Endothelial cell of umbilical vein (primary cell): Measurements from ENCODE around the gene FCRL3. TPM values are rescaled to one million over a fixed set of nuclear protein-coding genes. Genes with fewer than 3 reads are reported as not detected.

ENCODE experiments used
- BruUV-seq: library from RNA; stranded (reverse); fragments of 400-500 nt; replicated peaks from 2 replicates; lab custom pipeline; 2021; lab: Mats Ljungman, UMichigan
- CTCF ChIA-PET: fragments of 300-600, 350-600 bp; sonication (Branson Sonifier 250); formaldehyde crosslinking; loops from one replicate; lab custom pipeline; 2021; ENCODE audit warnings: antibody characterized with exemption, inconsistent platforms; lab: Charles Lee
- POLR2A ChIA-PET: fragments of 300-600, 350-600 bp; sonication (Branson Sonifier 250); formaldehyde crosslinking; loops from one replicate; lab custom pipeline; 2021; ENCODE audit warnings: antibody characterized with exemption, inconsistent platforms; lab: Charles Lee
- DNase-seq: peaks from one replicate; pipeline ENCODE4 v3.0.0-alpha.2; 2011; ENCODE audit warnings: low read depth, low spot score
- FAIRE-seq: peaks from 2 replicates; lab custom pipeline; 2011; peaks lifted over from hg19 to GRCh38; lab: Jason Lieb, UNC
- H2AFZ ChIP-seq: 2 replicates; pipeline ENCODE4 v1.6.0; 2012; ENCODE audit warnings: low read depth, low read length, control low read depth, inconsistent platforms
- H3K27ac ChIP-seq: 2 replicates; pipeline ENCODE4 v1.5.1; 2011; ENCODE audit warnings: low read depth, mild to moderate bottlenecking, control low read depth, low read length, moderate library complexity; ENCODE audit not compliant: insufficient read depth
- H3K27me3 ChIP-seq, 2 experiments: 2 replicates each; pipeline versions ENCODE4 v1.6.0 to v1.6.1; 2011; ENCODE audit warnings: low read length in 2 of 2, mixed read lengths in 1 of 2; ENCODE audit not compliant: control insufficient read depth in 2 of 2, insufficient read depth in 2 of 2
- H3K36me3 ChIP-seq, 2 experiments: 2 replicates in 1 of 2; 3 replicates in 1 of 2; pipeline ENCODE4 v1.5.1; 2011; ENCODE audit warnings: low read length in 2 of 2, mild to moderate bottlenecking in 1 of 2, moderate library complexity in 1 of 2; ENCODE audit not compliant: control insufficient read depth in 2 of 2, insufficient read depth in 2 of 2; ENCODE audit errors: extremely low read depth in 1 of 2
- H3K4me1 ChIP-seq: 3 replicates; pipeline ENCODE4 v1.5.1; 2011; ENCODE audit warnings: mild to moderate bottlenecking, low read length; ENCODE audit not compliant: control insufficient read depth, insufficient read depth; ENCODE audit errors: extremely low read depth
- H3K4me2 ChIP-seq: 2 replicates; pipeline ENCODE4 v1.6.1; 2011; ENCODE audit warnings: low read length, control low read depth, mixed read lengths; ENCODE audit not compliant: insufficient read depth
- H3K4me3 ChIP-seq, 3 experiments: fragments of 200-600 bp in 1 of 3; sonication (generic), shearing (Covaris generic) in 1 of 3; replicated peaks in 1 of 3; 2 replicates each; pipeline ENCODE4 v1.5.1; 2011 to 2016; ENCODE audit warnings: control low read depth in 3 of 3, low read length in 3 of 3, mild to moderate bottlenecking in 2 of 3, inconsistent platforms in 1 of 3, low read depth in 1 of 3, moderate library complexity in 1 of 3; ENCODE audit not compliant: insufficient read depth in 1 of 3
- H3K79me2 ChIP-seq: 2 replicates; pipeline ENCODE4 v1.6.0; 2012; ENCODE audit warnings: low read length, inconsistent platforms; ENCODE audit not compliant: control insufficient read depth, insufficient read depth
- H3K9ac ChIP-seq: replicated peaks from 2 replicates; pipeline ENCODE3; 2011; ENCODE audit warnings: low read length, control low read depth; ENCODE audit not compliant: insufficient read depth; ENCODE audit errors: extremely low read depth
- H3K9me1 ChIP-seq: replicated peaks from 3 replicates; pipeline ENCODE4 v1.6.0; 2011; ENCODE audit warnings: mild to moderate bottlenecking, low read length; ENCODE audit not compliant: control insufficient read depth, insufficient read depth; ENCODE audit errors: extremely low read depth
- H3K9me3 ChIP-seq: replicated peaks from 2 replicates; pipeline ENCODE4 v1.5.1; 2012; ENCODE audit warnings: low read length, inconsistent platforms; ENCODE audit not compliant: control insufficient read depth, insufficient read depth
- H4K20me1 ChIP-seq: replicated peaks from 2 replicates; pipeline ENCODE3; 2011; ENCODE audit warnings: mild to moderate bottlenecking, low read length; ENCODE audit not compliant: control insufficient read depth, insufficient read depth; ENCODE audit errors: extremely low read depth
- CTCF ChIP-seq, 2 donors: IDR thresholded peaks; 1 replicate in 1 of 2; 2 replicates in 1 of 2; pipeline ENCODE4 v1.5.1; 2011; ENCODE audit warnings: low read length in 2 of 2, mild to moderate bottlenecking in 2 of 2, moderate library complexity in 2 of 2, control low read depth in 1 of 2, inconsistent platforms in 1 of 2, low read depth in 1 of 2; ENCODE audit not compliant: insufficient read depth in 1 of 2; ENCODE audit errors: extremely low read depth in 1 of 2
- EZH2 ChIP-seq: IDR thresholded peaks from 2 replicates; pipeline ENCODE4 v1.6.1; 2012; ENCODE audit warnings: borderline replicate concordance, low read depth, mild to moderate bottlenecking, moderate library complexity, low read length, inconsistent platforms; ENCODE audit not compliant: severe bottlenecking
- FOS ChIP-seq: IDR thresholded peaks from 2 replicates; pipeline ENCODE4 v1.6.1; 2011; ENCODE audit warnings: mild to moderate bottlenecking, low read length, moderate library complexity, borderline replicate concordance; ENCODE audit not compliant: insufficient read depth
- GATA2 ChIP-seq: IDR thresholded peaks from 2 replicates; pipeline ENCODE4 v1.7.0; 2011; ENCODE audit warnings: low read depth, mild to moderate bottlenecking, moderate library complexity, mixed read lengths, low read length; ENCODE audit not compliant: insufficient read length, insufficient read depth
- JUN ChIP-seq: IDR thresholded peaks from 2 replicates; pipeline ENCODE4 v1.6.1; 2011; ENCODE audit warnings: borderline replicate concordance, low read depth; ENCODE audit not compliant: insufficient read length, insufficient read depth
- MAX ChIP-seq: IDR thresholded peaks from 2 replicates; pipeline ENCODE4 v1.6.1; 2011; ENCODE audit not compliant: insufficient read depth, insufficient read length
- MYC ChIP-seq: IDR thresholded peaks from one replicate; pipeline ENCODE4 v1.6.1; 2011; ENCODE audit warnings: mild to moderate bottlenecking, low read depth, low read length
- POLR2A ChIP-seq: IDR thresholded peaks from 2 replicates; pipeline ENCODE4 v1.6.1; 2012; ENCODE audit warnings: low read depth, mild to moderate bottlenecking, control low read depth, low read length
- POLR2AphosphoS5 ChIP-seq: IDR thresholded peaks from 2 replicates; pipeline ENCODE4 v1.6.1; 2012; ENCODE audit warnings: low read depth, mild to moderate bottlenecking, control low read depth, low read length, moderate library complexity; ENCODE audit not compliant: insufficient read depth
- dilution Hi-C: fragments of 300-500 bp; cut with MboI; formaldehyde crosslinking; loops from one replicate; pipeline ENCODE4 v1.15.0; 2019; ENCODE audit warnings: low sequenced_read_pairs; ENCODE audit not compliant: extremely low pct_ligation_motif_present
- intact Hi-C: fragments of 100-400 bp; cut with micrococcal nuclease; formaldehyde crosslinking; loops from one replicate; pipeline ENCODE4 v1.10.0; 2022
- polyA plus RNA-seq, 4 experiments: library from polyadenylated mRNA; depleted of rRNA in 3 of 4; stranded (reverse) in 3 of 4; unstranded in 1 of 4; fragments of >200 nt; gene quantifications; 2 replicates each; pipeline versions ENCODE4 v1.2.1 to v1.2.3, GENCODE V29; 2011 to 2012; ENCODE audit warnings: missing spikeins in 1 of 4
- total RNA-seq: library from RNA; stranded (reverse); gene quantifications from 2 replicates; pipeline ENCODE4 v1.2.3, GENCODE V29; 2021

FCRL3 gene
- total and polyA plus RNA-seq, 2 donors (not counting 3 experiments of a cell fraction or from before 2014, with no cell fraction given): not detected

DNA sequence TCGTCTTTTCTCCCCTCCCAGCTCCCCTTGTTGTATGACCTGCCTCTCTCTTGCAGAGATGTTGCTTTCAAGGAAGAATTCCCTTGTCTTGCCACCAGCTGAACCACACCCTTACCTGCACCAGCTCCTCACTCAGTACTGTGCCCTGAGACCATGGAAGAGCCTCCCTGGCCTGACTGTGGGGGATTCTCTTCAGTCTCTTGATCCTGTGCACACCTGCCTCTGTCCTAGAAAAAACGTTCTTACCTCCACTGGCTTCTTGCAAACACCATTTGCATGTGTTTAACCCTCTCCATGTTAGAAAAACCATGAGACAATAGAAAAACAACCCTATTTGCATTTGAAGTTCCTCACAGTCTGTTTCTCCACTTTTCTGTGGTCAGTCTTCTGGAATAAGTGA, 59.4 kb downstream of the FCRL3 start:
- Histone ChIP-seq H3K9me1 (no peaks in the 10 kb centered on the region), H3K27me3 (no peaks in the 10 kb centered on the region), H3K36me3 (no peaks in the 10 kb centered on the region), H3K9me3 (no peaks in the 10 kb centered on the region), H3K4me1 (no peaks in the 10 kb centered on the region), H4K20me1 (no peaks in the 10 kb centered on the region), H2AFZ (no peak overlapping the region), H3K9ac (no peak overlapping the region), H3K79me2 (no peaks in the 10 kb centered on the region), H3K27ac (no peak overlapping the region), H3K4me2 (no peak overlapping the region), H3K4me3 (no peak overlapping the region)
- FAIRE-seq (no peak), DNase-seq (no peak)
- CTCF ChIA-PET: no interaction called here
- no TSS peak for BruUV-seq
- TF ChIP-seq MYC (no peak), EZH2 (no peak), POLR2A (no peak), GATA2 (no peak), POLR2AphosphoS5 (no peak), MAX (no peak), FOS (no peak), JUN (no peak), CTCF (IDR thresholded peaks at IDR 0.05; ENCODE audit: extremely low read depth in 1 of 2, insufficient read depth in 1 of 2, low read depth in 1 of 2, low read length in 2 of 2) (no peak)
- intact Hi-C loops (no loop called here), dilution Hi-C loops (no loop called here)
- POLR2A ChIA-PET: no interaction called here
